Sigmoid colon (tissue), 3 donors: ENCODE data around the gene UPK3B.
"Not testable (repeated sequence)": the region's sequence is repeated elsewhere in the genome, so short reads cannot be mapped to it uniquely, and the experiment has no call there.

Experiments used
- POLR2A ChIP-seq, 2 donors: fragments of 450-650 bp; IDR thresholded peaks; one replicate each; pipeline ENCODE4 v1.6.1; 2016; ENCODE audit warnings: antibody characterized with exemption in 2 of 2, mild to moderate bottlenecking in 2 of 2, moderate library complexity in 2 of 2
- TF ChIP-seq, protein P1 (sequence below), 4 experiments: fragments of 450-650 bp in 3 of 4; fragments of 200-600 bp in 1 of 4; IDR thresholded peaks; one replicate each; pipeline ENCODE4 v1.5.1; 2016 to 2019; ENCODE audit warnings: antibody characterized with exemption in 4 of 4, mild to moderate bottlenecking in 3 of 4, moderate library complexity in 2 of 4

DNA sequence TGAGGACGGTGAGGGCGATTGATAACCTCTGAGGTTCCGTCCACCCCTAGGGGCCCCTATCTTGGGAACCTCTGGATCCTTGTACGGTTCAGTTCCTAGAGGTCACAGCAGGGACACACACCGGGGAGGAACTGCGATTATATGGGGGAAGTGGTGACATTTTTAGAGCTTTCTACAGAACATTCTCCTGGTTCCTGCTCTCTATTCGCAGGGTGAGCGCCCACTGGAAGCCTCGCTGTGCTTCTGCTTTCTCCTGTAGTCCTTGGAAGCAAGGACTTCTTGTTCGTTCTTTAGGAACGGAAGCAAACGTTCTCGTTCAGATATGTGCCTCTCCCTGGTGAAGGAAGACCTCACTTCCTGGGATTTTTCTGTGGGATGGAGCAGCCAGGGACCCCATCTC is 22.4 kb upstream of the UPK3B start:
- TF ChIP-seq, protein P1, sequence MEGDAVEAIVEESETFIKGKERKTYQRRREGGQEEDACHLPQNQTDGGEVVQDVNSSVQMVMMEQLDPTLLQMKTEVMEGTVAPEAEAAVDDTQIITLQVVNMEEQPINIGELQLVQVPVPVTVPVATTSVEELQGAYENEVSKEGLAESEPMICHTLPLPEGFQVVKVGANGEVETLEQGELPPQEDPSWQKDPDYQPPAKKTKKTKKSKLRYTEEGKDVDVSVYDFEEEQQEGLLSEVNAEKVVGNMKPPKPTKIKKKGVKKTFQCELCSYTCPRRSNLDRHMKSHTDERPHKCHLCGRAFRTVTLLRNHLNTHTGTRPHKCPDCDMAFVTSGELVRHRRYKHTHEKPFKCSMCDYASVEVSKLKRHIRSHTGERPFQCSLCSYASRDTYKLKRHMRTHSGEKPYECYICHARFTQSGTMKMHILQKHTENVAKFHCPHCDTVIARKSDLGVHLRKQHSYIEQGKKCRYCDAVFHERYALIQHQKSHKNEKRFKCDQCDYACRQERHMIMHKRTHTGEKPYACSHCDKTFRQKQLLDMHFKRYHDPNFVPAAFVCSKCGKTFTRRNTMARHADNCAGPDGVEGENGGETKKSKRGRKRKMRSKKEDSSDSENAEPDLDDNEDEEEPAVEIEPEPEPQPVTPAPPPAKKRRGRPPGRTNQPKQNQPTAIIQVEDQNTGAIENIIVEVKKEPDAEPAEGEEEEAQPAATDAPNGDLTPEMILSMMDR (IDR thresholded peaks at IDR 0.05): not testable (repeated sequence)
- TF ChIP-seq POLR2A (IDR thresholded peaks at IDR 0.05): not testable (repeated sequence)
